ENCODE results near the gene SLFN14.
A peak's percentile ranks its signal among the peaks of the same experiment; 100 is the strongest.
"Not testable (repeated sequence)": the region's sequence is repeated elsewhere in the genome, so short reads cannot be mapped to it uniquely, and the experiment has no call there.

The SLFN14 gene

DNA sequence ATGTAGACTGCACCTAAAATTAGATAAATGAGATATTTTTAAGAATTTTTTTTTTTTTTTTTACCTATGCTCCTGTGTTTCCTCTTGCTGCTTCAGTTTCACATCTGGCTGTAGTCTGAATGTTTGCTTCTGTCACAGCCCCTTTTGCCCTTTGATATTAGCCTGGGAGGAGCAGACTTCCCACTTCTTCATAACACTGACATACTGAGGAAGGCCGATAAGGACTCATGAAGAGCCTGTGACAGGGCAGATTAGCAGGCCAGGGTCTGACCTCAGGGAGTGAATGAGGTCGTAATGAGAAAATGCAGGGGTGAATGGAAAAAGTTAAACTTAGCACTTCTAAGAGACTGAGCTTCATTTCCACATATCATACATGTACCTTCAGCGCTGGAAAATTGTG is at the start of gene SLFN14:
SLFN14 (minus strand) TSS at position 117 of the 400 bp plus-strand sequence. CDS start 2,757 bp downstream, outside the sequence.
- no peak for DNase-seq (ENCODE audit: low read depth)

DNA sequence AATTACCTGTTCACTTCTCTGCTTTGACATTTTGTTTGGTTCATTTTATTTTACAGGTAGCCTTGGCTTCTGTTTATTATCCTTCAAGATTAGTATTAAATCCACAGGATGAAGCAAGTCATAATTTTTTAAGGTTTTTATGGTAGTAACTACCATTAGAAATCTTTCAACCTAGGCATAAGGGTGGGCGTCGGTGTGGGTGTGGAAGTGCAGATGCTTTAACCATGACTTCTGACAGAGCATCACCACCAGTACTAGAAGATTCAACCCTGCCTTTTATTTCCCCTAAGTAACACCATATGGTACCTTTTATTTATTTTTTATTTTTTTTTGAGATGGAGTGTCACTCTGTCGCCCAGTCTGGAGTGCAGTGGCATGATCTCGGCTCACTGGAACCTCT is 49.2 kb upstream of the SLFN14 start:
- no peak for DNase-seq (ENCODE audit: low read depth)

GRCh38 chr17:35607239-35607847 is 46.7 kb upstream of the SLFN14 start:
- no peak for DNase-seq (ENCODE audit: low read depth)

DNA sequence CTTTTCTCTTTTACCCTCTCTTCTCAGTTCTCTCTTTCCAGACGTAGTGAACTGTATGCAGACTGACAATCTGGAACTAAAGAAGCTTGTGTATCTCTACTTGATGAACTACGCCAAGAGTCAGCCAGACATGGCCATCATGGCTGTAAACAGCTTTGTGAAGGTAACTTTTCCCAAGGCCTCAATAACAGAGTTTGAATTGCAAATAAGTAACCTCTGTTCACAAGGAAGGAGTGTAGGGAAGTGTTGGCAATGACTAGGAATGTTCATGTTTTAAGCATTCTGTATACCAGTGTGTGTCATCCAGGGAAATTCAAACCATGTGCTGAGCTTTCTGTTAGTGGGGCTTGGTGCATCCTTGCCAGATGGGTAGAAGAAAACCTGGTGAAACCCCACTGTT is 45.1 kb upstream of the SLFN14 start:
- DNase-seq (ENCODE audit: low read depth): no peak

DNA sequence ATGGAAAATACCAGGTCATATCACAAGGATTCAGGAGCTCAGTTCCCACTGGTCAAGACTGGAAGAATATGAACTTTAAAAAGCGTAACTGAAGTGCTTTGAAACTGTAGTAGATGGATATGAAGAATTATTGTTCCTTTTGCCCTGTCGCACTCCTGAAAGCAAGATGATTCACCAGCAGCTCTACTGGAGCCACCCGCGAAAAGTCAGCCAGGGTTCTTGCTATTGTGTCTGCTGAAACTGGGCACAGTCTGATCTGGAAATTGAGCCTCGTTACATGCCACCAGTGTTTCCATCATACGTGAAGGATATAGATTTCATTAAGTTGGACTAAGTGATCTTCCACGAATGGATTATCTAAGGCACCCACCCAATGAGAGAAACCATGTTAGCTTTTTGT is 43.1 kb upstream of the SLFN14 start:
- no peak for DNase-seq (ENCODE audit: low read depth)

DNA sequence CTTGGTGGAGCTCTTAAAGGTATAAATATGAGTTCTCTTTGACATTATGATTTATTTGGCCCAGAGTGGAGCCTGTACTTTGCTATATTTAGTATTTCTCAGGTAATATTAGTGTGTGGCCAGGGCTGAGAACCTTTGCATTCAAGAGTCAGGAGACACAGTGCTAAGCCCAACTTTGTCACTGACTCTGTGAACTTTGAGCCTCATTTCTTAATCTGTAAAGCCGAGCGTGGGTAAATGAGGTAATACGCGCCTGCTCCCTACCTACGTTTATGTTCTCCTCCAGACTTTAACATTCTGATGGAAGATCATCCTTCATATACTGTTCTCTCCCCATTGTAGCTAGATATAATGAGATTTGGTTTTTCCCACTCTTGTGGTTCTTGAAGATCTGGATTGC is 37.0 kb upstream of the SLFN14 start:
- DNase-seq (ENCODE audit: low read depth): no peak

DNA sequence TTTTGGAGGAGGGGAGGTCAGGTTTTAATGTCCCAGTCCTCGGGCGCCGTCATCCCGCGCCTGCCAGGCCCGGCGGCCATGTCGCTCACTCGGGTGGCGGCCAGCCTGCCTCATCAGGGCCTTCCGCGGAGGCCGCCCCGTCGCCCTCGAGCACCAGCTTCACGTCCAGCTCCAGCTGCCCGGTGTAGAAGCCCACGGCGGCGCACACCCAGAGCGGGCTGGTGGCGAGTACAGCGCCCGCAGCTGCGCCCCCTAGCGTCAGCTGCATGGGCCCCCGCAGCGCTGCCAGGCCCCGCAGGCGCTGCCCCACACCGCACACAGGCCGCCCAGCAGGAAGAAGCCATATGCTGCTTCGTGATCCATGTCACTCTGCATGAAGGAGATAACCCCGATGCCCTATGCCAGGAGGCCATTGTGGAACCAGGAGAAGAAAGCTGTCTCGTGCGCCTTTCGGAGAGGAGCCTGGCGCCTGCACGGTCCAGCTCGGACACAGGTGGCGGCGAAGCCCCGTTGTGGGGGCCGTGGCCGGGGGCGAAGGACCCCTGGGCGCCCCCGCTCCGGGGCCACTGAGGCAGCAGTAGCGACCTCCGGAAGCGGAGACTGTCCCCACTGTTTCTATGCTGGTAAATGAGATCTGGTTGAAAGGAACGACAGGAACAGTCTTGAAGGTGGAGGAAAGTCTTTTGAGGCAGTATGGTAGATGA is 36.1 kb upstream of the SLFN14 start:
- no peak for DNase-seq (ENCODE audit: low read depth)

- no peak for DNase-seq (ENCODE audit: low read depth)
These were observed 35.5 kb upstream of the SLFN14 start for GRCh38 chr17:35596072-35596471.

GRCh38 chr17:35588196-35588920 is 27.7 kb upstream of the SLFN14 start:
- DNase-seq (ENCODE audit: low read depth): no peak

GRCh38 chr17:35587074-35587961 is 26.7 kb upstream of the SLFN14 start, which contains the start of gene AP2B1:
AP2B1 (plus strand) TSS chr17:35587322; CDS start chr17:35594031, 6,709 bp downstream.
- peak; percentile 95 for DNase-seq (ENCODE audit: low read depth)

- no peak for DNase-seq (ENCODE audit: low read depth)
These were observed 26.0 kb upstream of the SLFN14 start for GRCh38 chr17:35586569-35587073.

DNA sequence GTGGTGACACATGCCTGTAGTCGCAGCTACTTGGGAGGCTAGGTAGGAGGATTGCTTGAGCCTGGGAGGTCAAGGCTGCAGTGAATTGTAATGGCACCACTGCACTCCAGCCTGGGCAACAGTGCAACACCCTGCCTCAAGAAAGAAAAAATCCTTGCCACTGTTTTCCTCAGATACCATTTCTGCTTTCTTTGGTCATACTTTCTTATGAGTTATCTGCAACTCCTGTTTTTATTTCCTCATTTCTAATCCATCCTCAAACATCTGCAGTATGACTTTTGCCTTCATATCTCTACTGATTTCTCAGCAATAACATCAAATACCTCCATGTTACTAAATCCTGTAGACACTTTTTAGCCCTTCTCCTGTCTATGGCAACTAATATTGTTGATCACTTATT is 23.4 kb upstream of the SLFN14 start:
- no peak for DNase-seq (ENCODE audit: low read depth)

GRCh38 chr17:35578929-35579432 is 18.4 kb upstream of the SLFN14 start:
- no peak for DNase-seq (ENCODE audit: low read depth)

DNA sequence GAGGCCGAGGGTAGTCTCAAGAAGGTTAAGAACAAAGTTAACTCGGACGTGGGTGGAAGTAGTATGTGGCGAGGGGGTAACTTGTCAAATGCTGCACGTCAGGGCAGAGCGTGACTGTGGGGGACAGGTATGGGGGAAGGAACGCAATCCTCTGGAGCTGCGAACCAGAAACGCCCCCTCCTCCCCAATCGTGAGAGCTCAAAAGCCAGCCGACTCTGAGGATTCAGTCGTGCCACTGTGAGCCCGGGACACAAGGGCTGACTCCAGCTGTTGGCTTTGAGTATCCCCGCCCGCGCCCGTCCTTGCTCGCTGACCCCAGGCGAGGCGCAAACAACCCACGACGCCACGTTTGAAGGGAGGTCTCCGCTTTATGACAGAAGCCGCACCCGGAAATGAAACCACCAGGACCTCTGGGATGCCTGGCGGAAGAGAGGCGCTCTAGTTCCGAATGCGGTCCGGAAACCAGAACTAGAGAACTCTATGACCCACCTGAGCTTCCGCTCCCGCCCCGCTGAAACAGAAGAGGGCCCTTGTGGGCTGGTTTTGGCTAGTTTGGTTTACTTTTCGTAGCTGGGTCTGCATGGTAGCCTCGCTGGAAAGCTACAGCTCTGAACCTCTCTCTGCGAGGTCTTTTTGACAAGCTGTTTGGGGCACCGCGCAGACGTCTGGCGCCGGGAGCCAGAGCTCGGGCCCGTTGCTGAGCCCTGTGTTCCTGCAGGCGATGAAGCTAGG is 17.7 kb upstream of the SLFN14 start, which contains the start of gene PEX12:
PEX12 (minus strand) TSS at position 375 of the 732 bp plus-strand sequence. CDS start 550 bp downstream, outside the sequence.
- DNase-seq (ENCODE audit: low read depth): peak; percentile 78

DNA sequence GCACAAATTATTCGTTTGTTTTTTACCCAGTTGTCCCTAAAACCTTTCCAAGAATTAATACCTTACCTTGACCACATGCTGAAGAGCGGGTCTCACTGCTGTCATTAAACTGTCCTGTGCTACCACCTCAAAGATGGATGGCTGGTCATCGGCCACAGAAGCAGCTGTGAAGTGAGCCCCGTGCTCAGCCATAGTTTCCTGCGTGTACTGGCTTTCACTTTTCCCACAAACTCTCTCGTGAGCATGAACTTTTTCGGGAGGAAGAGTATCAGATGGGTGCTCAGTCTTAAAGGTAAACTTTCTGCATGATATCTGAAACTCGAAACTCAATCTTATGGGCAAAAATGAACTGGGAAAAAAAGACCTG is 17.2 kb upstream of the SLFN14 start:
- DNase-seq (ENCODE audit: low read depth): no peak

GRCh38 chr17:35575759-35576158 is 15.1 kb upstream of the SLFN14 start:
- no peak for DNase-seq (ENCODE audit: low read depth)

GRCh38 chr17:35569405-35569804 is 8.8 kb upstream of the SLFN14 start:
- no peak for DNase-seq (ENCODE audit: low read depth)

DNA sequence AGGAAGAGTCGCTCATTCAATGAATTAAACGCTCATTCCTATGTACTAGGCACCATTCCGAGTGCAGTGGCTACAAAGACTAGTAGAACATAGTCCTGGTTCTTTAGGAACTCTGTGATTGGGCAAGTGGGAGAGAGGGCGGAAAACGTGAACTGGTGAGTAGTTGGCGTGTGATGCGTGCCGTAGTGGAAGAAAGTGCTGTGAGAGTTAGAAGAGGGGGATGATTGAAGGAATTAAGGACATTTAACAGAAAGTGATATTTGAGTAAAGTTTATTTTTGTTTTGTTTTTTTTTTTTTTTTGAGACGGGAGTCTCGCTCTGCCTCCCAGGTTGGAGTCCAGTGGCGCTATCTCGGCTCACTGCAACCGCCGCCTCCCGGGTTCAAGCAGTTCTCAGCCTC is 7.9 kb upstream of the SLFN14 start:
- peak; percentile 31 for DNase-seq (ENCODE audit: low read depth)

DNA sequence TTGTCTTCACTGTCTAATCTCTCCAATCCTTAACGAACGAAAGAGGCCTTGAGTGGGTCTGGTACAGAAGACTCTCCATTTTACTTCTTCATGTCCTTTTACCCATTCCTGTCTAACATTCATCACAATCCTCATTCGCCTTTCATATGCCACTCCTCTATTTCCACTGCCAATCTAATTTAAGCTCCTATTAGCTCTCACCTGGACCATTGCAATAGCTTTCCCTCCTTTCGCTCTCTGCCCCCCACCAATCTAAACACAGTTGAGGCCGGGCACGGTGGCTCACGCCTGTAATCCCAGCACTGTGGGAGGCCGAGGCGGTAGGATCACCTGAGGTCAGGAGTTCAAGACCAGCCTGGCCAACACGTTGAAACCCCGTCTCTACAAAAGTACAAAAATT is 6.3 kb upstream of the SLFN14 start:
- DNase-seq (ENCODE audit: low read depth): no peak

- not testable (repeated sequence) for DNase-seq (ENCODE audit: low read depth)
These were observed 2.6 kb upstream of the SLFN14 start for GRCh38 chr17:35563181-35563580.

Measured in activated T-cell treated with anti-CD3 and anti-CD28 coated beads for 48 hours (primary cell).